Esophagus squamous epithelium (tissue), 4 donors: ENCODE measurements around the gene RPS29.

Experiments used
- POLR2A ChIP-seq, 4 donors: fragments of 450-650 bp; IDR thresholded peaks; one replicate each; pipeline ENCODE4 v1.6.1; 2017; ENCODE audit warnings: antibody characterized with exemption in 4 of 4, mild to moderate bottlenecking in 4 of 4, moderate library complexity in 3 of 4
- TF ChIP-seq, protein P1 (sequence below), 6 experiments: fragments of 450-650 bp in 4 of 6; fragments of 200-600 bp in 2 of 6; sonication (generic) in 2 of 6; IDR thresholded peaks; one replicate each; pipeline ENCODE4 v1.5.1; 2016 to 2019; ENCODE audit warnings: antibody characterized with exemption in 6 of 6, mild to moderate bottlenecking in 4 of 6, moderate library complexity in 4 of 6

DNA sequence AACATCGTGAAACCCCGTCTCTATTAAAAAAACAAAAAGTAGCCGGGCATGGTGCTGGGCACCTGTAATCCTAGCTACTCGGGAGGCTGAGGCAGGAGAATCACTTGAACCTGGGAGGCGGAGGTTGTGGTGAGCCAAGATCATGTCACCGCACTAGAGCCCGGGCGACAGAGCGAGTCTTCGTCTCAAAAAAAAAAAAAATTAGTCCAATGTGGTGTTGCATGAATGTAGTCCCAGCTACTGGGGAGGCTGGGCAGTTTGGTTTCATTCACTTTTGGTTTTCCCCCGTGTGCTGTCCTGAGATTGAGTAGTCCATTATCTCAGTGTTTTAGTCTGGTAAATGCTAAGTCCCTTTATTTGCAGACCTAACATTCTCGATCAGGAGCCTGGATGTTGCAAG lies 19.5 kb downstream of the RPS29 start:
- TF ChIP-seq, protein P1, sequence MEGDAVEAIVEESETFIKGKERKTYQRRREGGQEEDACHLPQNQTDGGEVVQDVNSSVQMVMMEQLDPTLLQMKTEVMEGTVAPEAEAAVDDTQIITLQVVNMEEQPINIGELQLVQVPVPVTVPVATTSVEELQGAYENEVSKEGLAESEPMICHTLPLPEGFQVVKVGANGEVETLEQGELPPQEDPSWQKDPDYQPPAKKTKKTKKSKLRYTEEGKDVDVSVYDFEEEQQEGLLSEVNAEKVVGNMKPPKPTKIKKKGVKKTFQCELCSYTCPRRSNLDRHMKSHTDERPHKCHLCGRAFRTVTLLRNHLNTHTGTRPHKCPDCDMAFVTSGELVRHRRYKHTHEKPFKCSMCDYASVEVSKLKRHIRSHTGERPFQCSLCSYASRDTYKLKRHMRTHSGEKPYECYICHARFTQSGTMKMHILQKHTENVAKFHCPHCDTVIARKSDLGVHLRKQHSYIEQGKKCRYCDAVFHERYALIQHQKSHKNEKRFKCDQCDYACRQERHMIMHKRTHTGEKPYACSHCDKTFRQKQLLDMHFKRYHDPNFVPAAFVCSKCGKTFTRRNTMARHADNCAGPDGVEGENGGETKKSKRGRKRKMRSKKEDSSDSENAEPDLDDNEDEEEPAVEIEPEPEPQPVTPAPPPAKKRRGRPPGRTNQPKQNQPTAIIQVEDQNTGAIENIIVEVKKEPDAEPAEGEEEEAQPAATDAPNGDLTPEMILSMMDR (IDR thresholded peaks at IDR 0.05) = no peak
- no peak for TF ChIP-seq POLR2A (IDR thresholded peaks at IDR 0.05)
